ENCODE data around the gene ALG5.

ALG5 gene

GRCh38 chr13:36925603-36926002 lies 73.5 kb downstream of the ALG5 start:
- Histone ChIP-seq H3K4me2 (ENCODE audit: insufficient read depth, low read length) (no peak overlapping the region), H2AFZ (ENCODE audit: low read depth, low read length) (no peak overlapping the region), H3K9me3 (ENCODE audit: insufficient read depth, low read length, severe bottlenecking) (no peaks in the 10 kb centered on the region), H3K9ac (ENCODE audit: low read depth, low read length) (no peak overlapping the region), H3K27ac (ENCODE audit: low read length) (no peak overlapping the region), H3K79me2 (ENCODE audit: insufficient read depth, low read length) (no peaks in the 10 kb centered on the region), H3K27me3 (ENCODE audit: insufficient read depth, low read length, poor library complexity) (no peaks in the 10 kb centered on the region), H3K4me3 (ENCODE audit: low read depth in 1 of 2, low read length in 2 of 2) (no peak overlapping the region), H3K36me3 (ENCODE audit: insufficient read depth, low read length) (no peaks in the 10 kb centered on the region), H4K20me1 (ENCODE audit: insufficient read depth, low read length) (no peaks in the 10 kb centered on the region), H3K4me1 (ENCODE audit: insufficient read depth, low read length) (no peaks in the 10 kb centered on the region)
- no peak for DNase-seq
- TF ChIP-seq CTCF (IDR thresholded peaks at IDR 0.05; ENCODE audit: borderline replicate concordance, extremely low read depth, low read length, poor library complexity, severe bottlenecking), result no peak
- TF ChIP-seq EZH2 (IDR thresholded peaks at IDR 0.05; ENCODE audit: borderline replicate concordance, low read depth, low read length, severe bottlenecking), result no peak
- ATAC-seq (ENCODE audit: insufficient read depth, low read depth), result no peak

- H3K36me3 ChIP-seq (ENCODE audit: insufficient read depth, low read length), result no peaks in the 10 kb centered on the region
- H3K9ac ChIP-seq (ENCODE audit: low read depth, low read length), result no peak overlapping the region
- DNase-seq, result no peak
- no peaks in the 10 kb centered on the region for H3K9me3 ChIP-seq (ENCODE audit: insufficient read depth, low read length, severe bottlenecking)
- H3K4me2 ChIP-seq (ENCODE audit: insufficient read depth, low read length), result no peak overlapping the region
- H4K20me1 ChIP-seq (ENCODE audit: insufficient read depth, low read length), result no peaks in the 10 kb centered on the region
- no peaks in the 10 kb centered on the region for H3K4me1 ChIP-seq (ENCODE audit: insufficient read depth, low read length)
- no peak overlapping the region for H3K27ac ChIP-seq (ENCODE audit: low read length)
- H3K79me2 ChIP-seq (ENCODE audit: insufficient read depth, low read length), result no peaks in the 10 kb centered on the region
- no peaks in the 10 kb centered on the region for H3K27me3 ChIP-seq (ENCODE audit: insufficient read depth, low read length, poor library complexity)
- TF ChIP-seq CTCF (IDR thresholded peaks at IDR 0.05; ENCODE audit: borderline replicate concordance, extremely low read depth, low read length, poor library complexity, severe bottlenecking) (no peak), EZH2 (IDR thresholded peaks at IDR 0.05; ENCODE audit: borderline replicate concordance, low read depth, low read length, severe bottlenecking) (no peak)
- no peak overlapping the region for H2AFZ ChIP-seq (ENCODE audit: low read depth, low read length)
- ATAC-seq (ENCODE audit: insufficient read depth, low read depth), result no peak
- H3K4me3 ChIP-seq (ENCODE audit: low read depth in 1 of 2, low read length in 2 of 2), result no peak overlapping the region
Observed at GRCh38 chr13:36924001-36924400, 75.1 kb downstream of the ALG5 start.

- Histone ChIP-seq H3K27me3 (ENCODE audit: insufficient read depth, low read length, poor library complexity) (no peaks in the 10 kb centered on the region), H3K4me2 (ENCODE audit: insufficient read depth, low read length) (no peak overlapping the region), H3K4me1 (ENCODE audit: insufficient read depth, low read length) (no peaks in the 10 kb centered on the region), H3K9me3 (ENCODE audit: insufficient read depth, low read length, severe bottlenecking) (no peaks in the 10 kb centered on the region), H4K20me1 (ENCODE audit: insufficient read depth, low read length) (no peaks in the 10 kb centered on the region), H2AFZ (ENCODE audit: low read depth, low read length) (no peak overlapping the region), H3K4me3 (ENCODE audit: low read depth in 1 of 2, low read length in 2 of 2) (no peak overlapping the region), H3K79me2 (ENCODE audit: insufficient read depth, low read length) (no peaks in the 10 kb centered on the region), H3K27ac (ENCODE audit: low read length) (no peak overlapping the region), H3K36me3 (ENCODE audit: insufficient read depth, low read length) (no peaks in the 10 kb centered on the region), H3K9ac (ENCODE audit: low read depth, low read length) (no peak overlapping the region)
- DNase-seq (no peak), ATAC-seq (ENCODE audit: insufficient read depth, low read depth) (no peak)
- TF ChIP-seq CTCF (IDR thresholded peaks at IDR 0.05; ENCODE audit: borderline replicate concordance, extremely low read depth, low read length, poor library complexity, severe bottlenecking) (no peak), EZH2 (IDR thresholded peaks at IDR 0.05; ENCODE audit: borderline replicate concordance, low read depth, low read length, severe bottlenecking) (no peak)
Observed at GRCh38 chr13:36921631-36922301, 77.4 kb downstream of the ALG5 start.
